Psoas muscle (tissue), 8 donors: Measurements from ENCODE around the gene SLC45A1. TPM values are rescaled to one million over a fixed set of nuclear protein-coding genes. Genes with fewer than 3 reads are reported as not detected.

Experiments
- ATAC-seq, 4 donors: fragments of 200-7000 bp; cut with Tn5 transposase; one replicate each; pipeline ENCODE4 v1.9.1; 2020; ENCODE audit warnings: moderate library complexity in 3 of 4, mild to moderate bottlenecking in 2 of 4
- DNase-seq, 2 donors: peaks; one replicate each; pipeline ENCODE4 v3.0.0-alpha.2; 2020
- H3K27ac ChIP-seq: fragments of 200-600 bp; one replicate; pipeline ENCODE4 v1.8.0; 2022
- H3K27me3 ChIP-seq, 3 donors: fragments of 200-600 bp in 1 of 3; one replicate each; pipeline versions ENCODE4 v1.6.1 to v1.8.0; 2013 to 2022; ENCODE audit warnings: low read length in 2 of 3, mild to moderate bottlenecking in 2 of 3, moderate library complexity in 1 of 3; ENCODE audit not compliant: insufficient read depth in 3 of 3
- H3K36me3 ChIP-seq, 2 donors: fragments of 200-600 bp in 1 of 2; one replicate each; pipeline versions ENCODE4 v1.6.1 to v1.8.0; 2013 to 2022; ENCODE audit warnings: low read depth in 1 of 2, mild to moderate bottlenecking in 1 of 2, moderate library complexity in 1 of 2; ENCODE audit not compliant: insufficient read depth in 1 of 2
- H3K4me1 ChIP-seq: fragments of 200-600 bp; one replicate; pipeline ENCODE4 v1.8.0; 2022
- H3K4me3 ChIP-seq: fragments of 200-600 bp; one replicate; pipeline ENCODE4 v1.8.0; 2022; ENCODE audit warnings: mild to moderate bottlenecking
- H3K9me3 ChIP-seq: fragments of 200-600 bp; one replicate; pipeline ENCODE4 v1.8.0; 2022
- WGBS, 3 donors: extraction: QIAGEN DNeasy Blood & Tissue Kit; methylation state at CpG; one replicate each; pipeline versions ENCODE4 v1.1.6 to v1.1.7; 2013; 5-methylcytosine and 5-hydroxymethylcytosine counted together
- intact Hi-C, 2 donors: fragments of 100-400 bp; cut with DNase I; formaldehyde crosslinking; loops; one replicate each; pipeline versions ENCODE4 v1.11.0 to v1.14.2; 2022
- polyA plus RNA-seq, 3 donors: library from polyadenylated mRNA; stranded (reverse); fragments of 200-250 nt; gene quantifications; one replicate each; pipeline ENCODE4 v1.2.3, GENCODE V29; 2013
- total RNA-seq, 4 donors: library from RNA; stranded (reverse); fragmentation: NEBNext Ultra II Directional in 2 of 4; extraction: Animal tissue kit (Norgen Biotek cat#: 25700) in 2 of 4; gene quantifications; one replicate each; pipeline versions ENCODE4 v1.2.1 to v1.2.4, GENCODE V29; 2021 to 2023
- TF ChIP-seq, protein P1 (sequence below): fragments of 200-600 bp; IDR thresholded peaks from one replicate; pipeline ENCODE4 v1.8.0; 2022; ENCODE audit warnings: antibody characterized with exemption
- donor health status: healthy with polysubstance abuse.
- donor health status: DM: no; HTN: no; CAD: no; lungs with moderate emphysema.
- donor health status: Bipolar disorder and iron deficiency.
- donor health status: healthy.
- donor health status: DM: yes; HTN: yes; CAD: no.
- donor health status: DM: no; HTN: no; CAD: no.
- donor health status: DM: no; HTN: no; CAD: no.
- donor health status: DM: yes; HTN: yes; CAD: no.

SLC45A1 gene
- total and polyA plus RNA-seq, 7 donors = 0.44 to 1.4 (median 0.94) TPM

- no peaks in the 10 kb centered on the region for H3K27me3 ChIP-seq
- peak overlapping the region; percentile 16 for H3K4me3 ChIP-seq
- intact Hi-C loops = loop anchor here in 1 of 2 donors (5.0 kb wide), 1 partner anchor 51 kb away; no protein-coding TSS in a partner anchor
- peaks cover 96% of the 10 kb centered on the region for H3K4me1 ChIP-seq
- TF ChIP-seq, protein P1, sequence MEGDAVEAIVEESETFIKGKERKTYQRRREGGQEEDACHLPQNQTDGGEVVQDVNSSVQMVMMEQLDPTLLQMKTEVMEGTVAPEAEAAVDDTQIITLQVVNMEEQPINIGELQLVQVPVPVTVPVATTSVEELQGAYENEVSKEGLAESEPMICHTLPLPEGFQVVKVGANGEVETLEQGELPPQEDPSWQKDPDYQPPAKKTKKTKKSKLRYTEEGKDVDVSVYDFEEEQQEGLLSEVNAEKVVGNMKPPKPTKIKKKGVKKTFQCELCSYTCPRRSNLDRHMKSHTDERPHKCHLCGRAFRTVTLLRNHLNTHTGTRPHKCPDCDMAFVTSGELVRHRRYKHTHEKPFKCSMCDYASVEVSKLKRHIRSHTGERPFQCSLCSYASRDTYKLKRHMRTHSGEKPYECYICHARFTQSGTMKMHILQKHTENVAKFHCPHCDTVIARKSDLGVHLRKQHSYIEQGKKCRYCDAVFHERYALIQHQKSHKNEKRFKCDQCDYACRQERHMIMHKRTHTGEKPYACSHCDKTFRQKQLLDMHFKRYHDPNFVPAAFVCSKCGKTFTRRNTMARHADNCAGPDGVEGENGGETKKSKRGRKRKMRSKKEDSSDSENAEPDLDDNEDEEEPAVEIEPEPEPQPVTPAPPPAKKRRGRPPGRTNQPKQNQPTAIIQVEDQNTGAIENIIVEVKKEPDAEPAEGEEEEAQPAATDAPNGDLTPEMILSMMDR = no peak
- peak; percentile 4 to 38 (median 32) for ATAC-seq
- no peaks in the 10 kb centered on the region for H3K36me3 ChIP-seq
- peak overlapping the region; percentile 87 for H3K27ac ChIP-seq
- DNase-seq = peak in 1 of 2 donors; percentile 62
- WGBS, 3 donors = 42 to 64% (median 45%) methylated on average over 9 of the region's 9 CpGs
- H3K9me3 ChIP-seq = no peaks in the 10 kb centered on the region
These were observed 53.6 kb downstream of the SLC45A1 start for GRCh38 chr1:8371372-8371991.

- H3K9me3 ChIP-seq = no peaks in the 10 kb centered on the region
- WGBS, 3 donors = 24 to 39% (median 29%) methylated on average over 3 of the region's 3 CpGs
- DNase-seq (no peak), ATAC-seq (no peak)
- TF ChIP-seq, protein P1 = no peak
- peaks cover 96% of the 10 kb centered on the region for H3K4me1 ChIP-seq
- intact Hi-C loops = loop anchor here in 1 of 2 donors (5.0 kb wide), 1 partner anchor 49 kb away; no protein-coding TSS in a partner anchor
- H3K4me3 ChIP-seq = peak overlapping the region; percentile 22
- no peaks in the 10 kb centered on the region for H3K36me3 ChIP-seq
- peak overlapping the region; percentile 87 for H3K27ac ChIP-seq
- H3K27me3 ChIP-seq = no peaks in the 10 kb centered on the region
These were observed 55.2 kb downstream of the SLC45A1 start for GRCh38 chr1:8373125-8373524.

DNA sequence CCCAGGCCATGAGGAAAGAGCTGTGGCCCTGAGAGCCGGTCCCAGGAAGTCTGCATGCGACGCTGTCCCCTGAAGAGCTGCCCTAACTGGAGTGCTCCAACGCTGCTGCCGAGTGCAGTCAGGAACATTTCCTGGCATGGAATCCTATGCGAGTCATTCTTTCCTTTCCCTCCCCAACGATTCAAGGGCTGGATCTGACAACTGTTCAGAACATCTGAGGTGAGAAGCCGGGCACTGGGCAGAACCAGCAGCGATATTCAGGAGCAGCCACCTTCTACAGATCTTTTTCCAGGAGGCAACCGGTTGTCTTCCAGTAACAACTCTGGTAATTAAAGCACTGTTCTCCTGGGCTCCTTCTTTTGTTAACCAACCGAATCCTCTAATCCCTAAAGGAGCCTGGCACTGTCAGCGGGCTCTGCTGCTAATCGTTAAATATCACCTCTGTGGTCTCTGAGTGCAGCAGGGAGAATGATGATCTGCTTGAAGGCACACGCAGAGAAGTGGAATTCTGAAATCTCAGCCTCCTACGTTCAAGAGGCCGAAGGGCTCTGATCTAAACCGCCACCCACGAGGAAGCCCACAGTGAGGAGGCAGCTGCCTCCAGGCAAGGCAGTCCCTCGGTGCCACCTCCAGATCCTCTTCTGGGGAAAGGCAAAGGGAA is 55.8 kb downstream of the SLC45A1 start:
- TF ChIP-seq, protein P1 = no peak
- ATAC-seq (peak; percentile 74 to 79 (median 74)), DNase-seq (peak; percentile 74 to 87)
- no peaks in the 10 kb centered on the region for H3K27me3 ChIP-seq
- peak overlapping the region; percentile 87 for H3K27ac ChIP-seq
- H3K9me3 ChIP-seq = no peaks in the 10 kb centered on the region
- peak overlapping the region; percentile 22 for H3K4me3 ChIP-seq
- H3K4me1 ChIP-seq = peaks cover 96% of the 10 kb centered on the region
- intact Hi-C loops = loop anchor here (2.0 to 5.0 kb wide), 2 partner anchors 49 kb away; no protein-coding TSS in a partner anchor
- H3K36me3 ChIP-seq = no peaks in the 10 kb centered on the region
- WGBS, 3 donors = 6 to 11% (median 8%) methylated on average over 19 of the region's 19 CpGs

DNA sequence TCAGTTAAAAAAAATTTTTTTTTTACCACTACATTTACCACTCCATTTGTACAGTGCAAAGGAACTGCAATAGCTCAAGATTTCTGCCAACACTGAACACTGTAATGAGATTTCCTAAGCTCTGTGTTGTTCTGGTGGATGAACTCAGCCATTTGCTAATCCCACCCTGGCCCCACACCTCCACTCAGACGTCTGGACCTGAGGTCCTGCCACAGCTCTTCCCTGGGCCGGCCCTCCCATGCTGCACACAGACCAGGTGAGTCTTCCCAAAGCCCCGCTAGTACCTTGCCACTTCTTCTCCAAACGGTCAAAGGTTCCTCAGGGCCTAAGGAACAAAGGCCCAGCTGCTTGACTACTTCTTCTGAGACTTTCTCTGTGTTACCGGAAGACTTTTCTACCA is 56.4 kb downstream of the SLC45A1 start:
- TF ChIP-seq, protein P1 = no peak
- peak overlapping the region; percentile 22 for H3K4me3 ChIP-seq

More for the DNA sequence above, 56.4 kb downstream of the SLC45A1 start:
- Histone ChIP-seq H3K9me3 (no peaks in the 10 kb centered on the region), H3K27ac (peak overlapping the region; percentile 87), H3K36me3 (no peaks in the 10 kb centered on the region), H3K27me3 (no peaks in the 10 kb centered on the region), H3K4me1 (peaks cover 96% of the 10 kb centered on the region)
- intact Hi-C loops = loop anchor here (2.0 to 5.0 kb wide), 2 partner anchors 48 kb away; no protein-coding TSS in a partner anchor
- ATAC-seq (peak in 3 of 4 donors; percentile 6 to 19 (median 18)), DNase-seq (no peak)
- 64 to 66% (median 65%) methylated on average over 5 of the region's 5 CpGs for WGBS, 3 donors
